Transverse colon (tissue), 4 donors: Measurements from ENCODE around the gene TPSB2. TPM values are rescaled to one million over a fixed set of nuclear protein-coding genes. Genes with fewer than 3 reads are reported as not detected.

Source experiments
- DNase-seq: peaks from one replicate; pipeline ENCODE4 v3.0.0-alpha.2; 2019
- H3K27ac ChIP-seq, 4 donors: fragments of 200-600 bp; sonication (generic); 2 replicates each; pipeline ENCODE4 v1.5.1; 2016 to 2018; ENCODE audit warnings: inconsistent platforms in 4 of 4
- H3K27me3 ChIP-seq: fragments of 200-600 bp; sonication (generic); 2 replicates; pipeline ENCODE4 v1.5.1; 2017; ENCODE audit warnings: inconsistent platforms
- H3K36me3 ChIP-seq, 4 donors: fragments of 200-600 bp; sonication (generic); 2 replicates each; pipeline ENCODE4 v1.5.1; 2017 to 2019; ENCODE audit warnings: inconsistent platforms in 4 of 4
- H3K4me1 ChIP-seq, 4 donors: fragments of 200-600 bp; sonication (generic); 2 replicates each; pipeline ENCODE4 v1.5.1; 2017 to 2020; ENCODE audit warnings: inconsistent platforms in 4 of 4
- H3K4me3 ChIP-seq, 4 donors: fragments of 200-600 bp; sonication (generic); 1 replicate in 1 of 4; 2 replicates in 3 of 4; pipeline versions ENCODE4 v1.5.1 to v1.6.1; 2017 to 2019; ENCODE audit warnings: inconsistent platforms in 4 of 4
- H3K9me3 ChIP-seq, 2 donors: fragments of 200-600 bp; sonication (generic); 2 replicates each; pipeline ENCODE4 v1.5.1; 2017 to 2019; ENCODE audit warnings: inconsistent platforms in 2 of 2
- CTCF ChIP-seq, 5 experiments: fragments of 200-600 bp in 3 of 5; fragments of 450-650 bp in 2 of 5; sonication (generic) in 3 of 5; IDR thresholded peaks; 1 replicate in 2 of 5; 2 replicates in 3 of 5; pipeline ENCODE4 v1.5.1; 2016 to 2017; ENCODE audit warnings: antibody characterized with exemption in 5 of 5, inconsistent platforms in 3 of 5, mild to moderate bottlenecking in 2 of 5, moderate library complexity in 1 of 5
- EP300 ChIP-seq: sonication (generic); formaldehyde crosslinking; IDR thresholded peaks from one replicate; pipeline ENCODE4 v1.6.1; 2017; ENCODE audit warnings: antibody characterized with exemption, low read depth
- POLR2A ChIP-seq: fragments of 450-650 bp; IDR thresholded peaks from one replicate; pipeline ENCODE4 v1.6.1; 2016; ENCODE audit warnings: antibody characterized with exemption, mild to moderate bottlenecking, moderate library complexity
- POLR2AphosphoS5 ChIP-seq, 3 donors: sonication (generic); formaldehyde crosslinking; IDR thresholded peaks; one replicate each; pipeline ENCODE4 v1.6.1; 2016; ENCODE audit warnings: antibody characterized with exemption in 3 of 3
- WGBS, 2 donors: methylation state at CpG; one replicate each; pipeline ENCODE4 v1.1.5; 2018; ENCODE audit warnings: low coverage in 1 of 2; 5-methylcytosine and 5-hydroxymethylcytosine counted together
- in situ Hi-C, 4 donors: fragments of 200-750 bp; cut with MboI; loops; one replicate each; pipeline versions ENCODE4 v1.15.0 to v1.15.1; 2017; ENCODE audit warnings: low sequenced_read_pairs in 3 of 4, low pct_ligation_motif_present in 1 of 4, low pct_unique_long_range_greater_than_20kb in 1 of 4
- intact Hi-C: fragments of 100-400 bp; cut with DNase I; formaldehyde crosslinking; loops from one replicate; pipeline ENCODE4 v1.15.1; 2023; ENCODE audit warnings: low total_unique reads
- total RNA-seq, 4 donors: library from RNA; depleted of rRNA; stranded (reverse); fragments of >200 nt; gene quantifications; one replicate each; pipeline ENCODE4 v1.1.0, GENCODE V29; 2016

TPSB2 gene
- total RNA-seq, 4 donors from 2014 or later, result 12.5 to 35.2 (median 24.8) TPM

- H3K9me3 ChIP-seq, result no peaks in the 10 kb centered on the region
- intact Hi-C loops, result no loop called here
- DNase-seq, result no peak
- H3K36me3 ChIP-seq, result no peaks in the 10 kb centered on the region
- no peak overlapping the region for H3K27ac ChIP-seq
- no peak for TF ChIP-seq CTCF (IDR thresholded peaks at IDR 0.05)
- TF ChIP-seq POLR2A, result no peak
- TF ChIP-seq EP300, result no peak
- no peak for TF ChIP-seq POLR2AphosphoS5 (IDR thresholded peaks at IDR 0.05)
- 80 to 100% methylated on average over 1 to 2 of the region's 9 CpGs for WGBS, 2 donors
- in situ Hi-C loops, result no loop called here
- peaks cover 50% of the 10 kb centered on the region for H3K27me3 ChIP-seq
- H3K4me3 ChIP-seq, result no peak overlapping the region
- peaks cover 0 to 4% (median 3%) of the 10 kb centered on the region in 4 donors for H3K4me1 ChIP-seq
Observed at GRCh38 chr16:1262846-1263221, 32.9 kb upstream of the TPSB2 start.

- H3K27me3 ChIP-seq, result peaks cover 54% of the 10 kb centered on the region
- no peak overlapping the region for H3K27ac ChIP-seq
- H3K4me3 ChIP-seq, result no peak overlapping the region
- WGBS, 2 donors, result 70 to 79% methylated on average over 2 to 30 of the region's 32 CpGs
- intact Hi-C loops (no loop called here), in situ Hi-C loops (no loop called here)
- no peaks in the 10 kb centered on the region for H3K36me3 ChIP-seq
- no peaks in the 10 kb centered on the region for H3K9me3 ChIP-seq
- TF ChIP-seq EP300 (no peak), POLR2AphosphoS5 (IDR thresholded peaks at IDR 0.05) (no peak), CTCF (IDR thresholded peaks at IDR 0.05) (no peak), POLR2A (no peak)
- peaks cover 0 to 4% (median 3%) of the 10 kb centered on the region in 4 donors for H3K4me1 ChIP-seq
- DNase-seq, result no peak
Observed at GRCh38 chr16:1262210-1262845, 32.3 kb upstream of the TPSB2 start.

- TF ChIP-seq POLR2AphosphoS5 (IDR thresholded peaks at IDR 0.05) (no peak), POLR2A (no peak), CTCF (IDR thresholded peaks at IDR 0.05) (no peak), EP300 (no peak)
- no peak overlapping the region for H3K4me3 ChIP-seq
- 17% methylated on average over 37 of the region's 47 CpGs; no CpG with 5 or more reads in 1 of the 2 donors for WGBS, 2 donors
- H3K9me3 ChIP-seq, result no peaks in the 10 kb centered on the region
- peaks cover 0 to 4% (median 3%) of the 10 kb centered on the region in 4 donors for H3K4me1 ChIP-seq
- H3K27ac ChIP-seq, result no peak overlapping the region
- H3K36me3 ChIP-seq, result no peaks in the 10 kb centered on the region
- no peak for DNase-seq
- H3K27me3 ChIP-seq, result peaks cover 54% of the 10 kb centered on the region
- in situ Hi-C loops (no loop called here), intact Hi-C loops (no loop called here)
Observed at GRCh38 chr16:1261131-1261892, 31.3 kb upstream of the TPSB2 start.

GRCh38 chr16:1260101-1260680, 30.2 kb upstream of the TPSB2 start:
- no peak for TF ChIP-seq EP300
- no peak for TF ChIP-seq POLR2A
- TF ChIP-seq POLR2AphosphoS5 (IDR thresholded peaks at IDR 0.05), result no peak
- no peak for TF ChIP-seq CTCF (IDR thresholded peaks at IDR 0.05)
- H3K36me3 ChIP-seq, result no peaks in the 10 kb centered on the region
- intact Hi-C loops, result no loop called here
- 70% methylated on average over 30 of the region's 36 CpGs; no CpG with 5 or more reads in 1 of the 2 donors for WGBS, 2 donors
- H3K4me1 ChIP-seq, result peaks cover 0 to 4% (median 3%) of the 10 kb centered on the region in 4 donors
- peaks cover 54% of the 10 kb centered on the region for H3K27me3 ChIP-seq
- no peak overlapping the region for H3K27ac ChIP-seq
- no peak for DNase-seq
- H3K9me3 ChIP-seq, result no peaks in the 10 kb centered on the region
- in situ Hi-C loops, result no loop called here
- no peak overlapping the region for H3K4me3 ChIP-seq
